ENCODE results near the gene PSMC6.
"Not testable (repeated sequence)": the region's sequence is repeated elsewhere in the genome, so short reads cannot be mapped to it uniquely, and the experiment has no call there.

PSMC6 gene

DNA sequence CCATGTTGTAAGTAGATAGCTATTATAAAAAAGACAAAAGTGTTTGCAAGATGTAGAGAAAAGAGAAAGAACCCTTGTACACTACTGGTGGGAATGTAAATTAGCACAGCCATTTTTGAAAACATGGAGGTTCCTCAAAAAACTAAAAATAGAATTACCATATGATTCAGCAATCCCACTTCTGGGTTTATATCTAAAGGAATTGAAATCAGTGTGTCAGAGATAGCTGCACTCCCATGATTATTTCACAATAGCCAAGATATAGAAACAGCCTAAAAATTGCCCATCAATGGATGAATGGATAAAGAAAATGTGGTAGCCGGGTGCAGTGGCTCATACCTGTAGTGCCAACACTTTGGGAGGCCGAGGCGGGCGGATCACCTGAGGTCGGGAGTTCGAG is 9.2 kb downstream of the PSMC6 start:
- TF ChIP-seq, protein P1, sequence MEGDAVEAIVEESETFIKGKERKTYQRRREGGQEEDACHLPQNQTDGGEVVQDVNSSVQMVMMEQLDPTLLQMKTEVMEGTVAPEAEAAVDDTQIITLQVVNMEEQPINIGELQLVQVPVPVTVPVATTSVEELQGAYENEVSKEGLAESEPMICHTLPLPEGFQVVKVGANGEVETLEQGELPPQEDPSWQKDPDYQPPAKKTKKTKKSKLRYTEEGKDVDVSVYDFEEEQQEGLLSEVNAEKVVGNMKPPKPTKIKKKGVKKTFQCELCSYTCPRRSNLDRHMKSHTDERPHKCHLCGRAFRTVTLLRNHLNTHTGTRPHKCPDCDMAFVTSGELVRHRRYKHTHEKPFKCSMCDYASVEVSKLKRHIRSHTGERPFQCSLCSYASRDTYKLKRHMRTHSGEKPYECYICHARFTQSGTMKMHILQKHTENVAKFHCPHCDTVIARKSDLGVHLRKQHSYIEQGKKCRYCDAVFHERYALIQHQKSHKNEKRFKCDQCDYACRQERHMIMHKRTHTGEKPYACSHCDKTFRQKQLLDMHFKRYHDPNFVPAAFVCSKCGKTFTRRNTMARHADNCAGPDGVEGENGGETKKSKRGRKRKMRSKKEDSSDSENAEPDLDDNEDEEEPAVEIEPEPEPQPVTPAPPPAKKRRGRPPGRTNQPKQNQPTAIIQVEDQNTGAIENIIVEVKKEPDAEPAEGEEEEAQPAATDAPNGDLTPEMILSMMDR (IDR thresholded peaks at IDR 0.05; ENCODE audit: extremely low read depth, missing control alignments), result no peak
- no peak for DNase-seq (ENCODE audit: low spot score)

DNA sequence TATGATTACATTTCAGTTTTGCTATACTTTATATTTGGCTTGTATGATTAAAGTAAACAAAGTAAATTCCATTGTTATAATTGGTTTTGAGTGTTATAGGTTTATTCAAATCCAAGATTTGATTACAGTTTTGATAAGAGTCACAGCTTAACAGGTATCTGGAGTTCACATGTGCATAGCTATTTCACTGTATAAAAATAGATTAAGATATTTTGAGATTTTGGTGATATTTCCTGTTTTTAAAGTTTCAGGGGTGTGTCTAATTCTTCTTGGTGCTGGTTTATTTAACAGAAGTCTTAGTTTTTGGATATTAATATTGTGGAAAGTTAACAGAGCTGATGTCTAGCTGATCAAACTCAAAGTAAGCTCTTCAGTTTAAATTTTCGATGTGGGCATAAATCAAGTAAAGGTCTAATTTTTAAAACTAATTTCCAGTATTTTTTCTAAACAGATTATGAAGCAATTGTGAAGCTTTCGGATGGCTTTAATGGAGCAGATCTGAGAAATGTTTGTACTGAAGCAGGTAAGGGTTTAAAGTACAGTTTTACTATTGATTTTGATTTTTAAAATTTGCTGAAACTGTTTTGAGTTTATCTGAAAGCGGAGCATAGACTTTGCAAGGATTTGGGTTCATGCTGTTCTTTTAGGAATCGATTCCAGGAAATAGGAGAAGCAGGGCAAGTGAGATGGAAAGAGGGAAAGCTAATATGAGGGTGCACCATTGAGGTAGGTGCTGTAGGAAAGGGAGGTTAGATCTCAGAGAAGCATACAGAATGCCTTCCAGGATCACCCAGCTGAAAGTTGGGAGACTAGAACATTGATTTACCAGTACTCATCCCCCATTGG is 16.7 kb downstream of the PSMC6 start:
- no peak for DNase-seq (ENCODE audit: low spot score)
- TF ChIP-seq, protein P1 (IDR thresholded peaks at IDR 0.05; ENCODE audit: extremely low read depth, missing control alignments), result no peak

DNA sequence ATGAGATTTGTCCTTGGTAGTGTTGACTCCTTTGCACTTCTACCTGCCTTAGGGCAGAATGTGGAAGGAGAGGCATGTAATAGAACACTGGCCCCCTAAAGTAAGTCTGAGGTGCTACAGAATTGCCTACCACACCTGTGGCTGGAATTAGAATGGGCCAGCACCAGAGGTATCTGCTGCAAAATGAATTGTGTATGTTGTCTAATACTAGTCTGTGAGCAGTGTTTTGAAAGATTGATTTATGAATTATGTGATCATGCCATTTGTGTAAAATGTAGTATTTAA is 17.3 kb downstream of the PSMC6 start:
- no peak for DNase-seq (ENCODE audit: low spot score)
- TF ChIP-seq, protein P1 (IDR thresholded peaks at IDR 0.05; ENCODE audit: extremely low read depth, missing control alignments), result no peak

DNA sequence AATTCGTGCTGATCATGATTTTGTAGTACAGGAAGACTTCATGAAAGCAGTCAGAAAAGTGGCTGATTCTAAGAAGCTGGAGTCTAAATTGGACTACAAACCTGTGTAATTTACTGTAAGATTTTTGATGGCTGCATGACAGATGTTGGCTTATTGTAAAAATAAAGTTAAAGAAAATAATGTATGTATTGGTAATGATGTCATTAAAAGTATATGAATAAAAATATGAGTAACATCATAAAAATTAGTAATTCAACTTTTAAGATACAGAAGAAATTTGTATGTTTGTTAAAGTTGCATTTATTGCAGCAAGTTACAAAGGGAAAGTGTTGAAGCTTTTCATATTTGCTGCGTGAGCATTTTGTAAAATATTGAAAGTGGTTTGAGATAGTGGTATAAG is 20.5 kb downstream of the PSMC6 start:
- not testable (repeated sequence) for DNase-seq (ENCODE audit: low spot score)

DNA sequence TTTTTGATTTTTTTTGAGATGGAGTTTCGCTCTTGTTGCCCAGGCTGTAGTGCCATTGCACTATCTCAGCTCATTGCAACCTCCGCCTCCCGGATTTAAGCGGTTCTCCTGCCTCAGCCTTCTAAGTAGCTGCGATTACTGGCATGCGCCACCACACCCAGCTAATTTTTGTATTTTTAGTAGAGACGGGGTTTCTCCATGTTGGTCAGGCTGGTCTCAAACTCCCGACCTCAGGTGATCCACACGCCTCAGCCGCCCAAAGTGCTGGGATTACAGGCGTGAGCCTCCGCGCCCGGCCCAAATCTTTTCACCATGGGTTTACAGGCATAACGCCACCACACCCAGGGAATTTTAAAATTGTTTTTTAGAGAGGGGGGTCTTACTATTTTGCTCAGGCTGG is 22.0 kb downstream of the PSMC6 start:
- DNase-seq (ENCODE audit: low spot score), result not testable (repeated sequence)

DNA sequence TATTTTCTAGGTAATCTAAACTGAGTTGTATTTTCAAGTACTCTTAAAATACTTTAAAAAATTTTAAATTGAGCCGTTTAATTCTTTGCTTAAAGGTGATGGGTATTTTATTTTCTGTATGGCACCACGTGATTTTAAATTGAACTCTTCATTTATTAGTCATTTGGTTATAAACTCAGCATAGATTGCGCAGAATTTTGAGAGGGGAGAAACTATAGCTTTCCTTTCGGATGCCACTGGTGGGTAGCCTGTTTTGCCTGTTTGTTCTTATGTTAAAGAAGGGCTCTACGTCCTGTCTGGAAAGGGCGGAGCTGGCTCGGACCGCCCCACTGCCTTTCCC is 22.6 kb downstream of the PSMC6 start:
- no peak for DNase-seq (ENCODE audit: low spot score)
- TF ChIP-seq, protein P1 (IDR thresholded peaks at IDR 0.05; ENCODE audit: extremely low read depth, missing control alignments), result no peak

DNA sequence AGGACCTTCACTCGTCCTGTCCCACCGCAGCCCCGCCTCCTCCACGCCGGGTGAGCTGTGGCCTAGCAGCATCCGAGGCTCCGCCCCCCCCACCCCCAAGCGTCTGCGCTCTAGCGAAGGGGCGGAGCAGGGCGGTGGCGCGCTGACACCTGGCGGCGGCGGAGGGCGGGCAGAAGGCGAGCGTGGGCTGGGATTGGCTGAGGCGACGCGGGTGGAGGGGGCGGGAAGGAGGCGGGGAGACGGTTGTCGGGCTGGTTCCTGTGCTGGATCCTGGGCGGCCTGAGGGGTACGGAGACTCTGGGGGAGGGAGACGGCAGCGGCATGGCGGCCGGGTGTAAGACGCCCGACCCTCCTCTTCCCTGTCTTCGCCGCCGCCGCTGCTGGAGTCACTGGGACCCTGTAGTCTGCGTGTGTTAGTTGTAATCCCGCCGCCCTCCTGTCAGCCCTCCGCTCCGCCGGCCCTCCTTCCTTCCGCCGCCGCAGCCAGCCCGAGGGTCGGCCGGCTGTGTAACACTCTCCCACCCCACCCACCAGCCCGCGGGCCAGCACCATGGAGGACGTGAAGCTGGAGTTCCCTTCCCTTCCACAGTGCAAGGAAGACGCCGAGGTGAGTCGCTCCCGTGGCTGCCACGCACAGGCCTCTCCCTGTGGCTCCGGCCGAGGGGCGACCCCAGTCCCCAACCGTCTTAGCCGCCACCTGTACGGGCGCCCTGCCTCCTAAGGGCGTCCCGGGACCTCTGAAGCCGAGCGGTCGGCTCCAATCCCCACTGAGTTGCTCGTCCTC is 23.1 kb downstream of the PSMC6 start, which contains the start of gene STYX:
Gene STYX (plus strand): TSS at position 242 of the 784 bp plus-strand sequence. CDS start 309 bp downstream, at position 551.
- TF ChIP-seq, protein P1 (IDR thresholded peaks at IDR 0.05; ENCODE audit: extremely low read depth, missing control alignments), result no peak
- DNase-seq (ENCODE audit: low spot score), result peak; percentile 92

DNA sequence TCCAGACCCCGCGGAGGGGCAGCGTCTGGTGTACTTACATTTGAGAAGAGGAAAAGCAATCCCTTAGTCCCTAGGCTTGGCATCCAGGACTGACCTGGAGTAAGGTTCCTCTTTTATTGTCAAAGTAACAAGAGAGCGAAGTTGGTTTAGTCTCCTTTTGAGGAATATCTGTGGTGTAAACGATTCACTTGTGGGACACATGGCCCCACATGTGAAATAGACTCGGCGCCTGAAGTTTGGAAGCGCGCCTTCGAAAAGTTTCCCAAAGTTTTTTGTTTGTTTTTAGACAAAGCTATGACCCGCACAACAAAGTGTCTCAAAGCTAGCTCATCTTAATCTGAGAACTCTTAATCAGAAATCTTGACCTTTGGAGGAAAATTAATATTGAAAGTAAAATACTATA is 23.7 kb downstream of the PSMC6 start:
- DNase-seq (ENCODE audit: low spot score), result no peak
- TF ChIP-seq, protein P1 (IDR thresholded peaks at IDR 0.05; ENCODE audit: extremely low read depth, missing control alignments), result no peak
